ENCODE measurements around the gene SERPINA1. TPM values are rescaled to one million over a fixed set of nuclear protein-coding genes. Genes with fewer than 3 reads are reported as not detected.

The SERPINA1 gene
- total RNA-seq, 1 experiment from 2014 or later = not detected

DNA sequence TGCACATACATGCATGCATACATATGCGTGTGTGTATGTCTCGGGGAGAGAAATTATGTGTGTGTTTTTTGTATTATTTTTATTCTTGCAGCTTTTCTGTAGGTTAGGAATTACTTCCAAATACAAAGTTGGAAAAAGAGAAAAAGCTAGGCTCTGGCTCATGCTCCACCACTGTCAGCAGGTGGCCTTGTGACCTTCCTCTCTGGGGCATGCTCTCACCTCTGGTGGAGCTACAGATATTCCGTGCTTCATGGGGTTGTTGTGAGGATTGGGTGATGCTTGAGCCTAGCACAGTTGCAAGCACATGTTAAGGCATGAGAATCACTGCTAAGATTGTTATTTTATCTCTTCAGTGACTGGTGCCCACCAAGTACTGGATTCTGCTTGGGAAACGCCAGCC lies 58.5 kb downstream of the SERPINA1 start:
- no peak overlapping the region for H2BK20ac ChIP-seq (ENCODE audit: low read depth, low read length, poor library complexity, severe bottlenecking)

More for the DNA sequence above, 58.5 kb downstream of the SERPINA1 start:
- Mint-ChIP-seq H3K27ac (no peak overlapping the region), H3K4me3 (no peak overlapping the region), H3K36me3 (ENCODE audit: insufficient read depth in 1 of 3, low read depth in 3 of 3) (no peaks in the 10 kb centered on the region), H3K27me3 (ENCODE audit: low read depth) (no peaks in the 10 kb centered on the region), H3K9me3 (0 out of 5 replicates have a peak, but pooled peaks cover 0 to 3% of the 10 kb centered on the region in 2 experiments), H3K4me1 (peaks cover 2 to 4% of the 10 kb centered on the region in 2 experiments; a peak in 3 of 4 replicates)
- H3K9me3 ChIP-seq (ENCODE audit: control insufficient read depth, low read depth, low read length) = no peaks in the 10 kb centered on the region
- no peak overlapping the region for H2BK15ac ChIP-seq (ENCODE audit: low read depth, low read length)
- H2AK5ac ChIP-seq (ENCODE audit: insufficient read length, low read length) = no peak overlapping the region
- no peaks in the 10 kb centered on the region for H4K20me1 ChIP-seq (ENCODE audit: control insufficient read depth, insufficient read depth, insufficient read length)
- H4K91ac ChIP-seq (ENCODE audit: insufficient read length, low read depth, low read length) = no peak overlapping the region
- H3K18ac ChIP-seq (ENCODE audit: insufficient read length, low read depth, low read length) = no peak overlapping the region
- no peaks in the 10 kb centered on the region for H3K27me3 ChIP-seq (ENCODE audit: insufficient read depth, low read length)
- TF ChIP-seq, protein P1, sequence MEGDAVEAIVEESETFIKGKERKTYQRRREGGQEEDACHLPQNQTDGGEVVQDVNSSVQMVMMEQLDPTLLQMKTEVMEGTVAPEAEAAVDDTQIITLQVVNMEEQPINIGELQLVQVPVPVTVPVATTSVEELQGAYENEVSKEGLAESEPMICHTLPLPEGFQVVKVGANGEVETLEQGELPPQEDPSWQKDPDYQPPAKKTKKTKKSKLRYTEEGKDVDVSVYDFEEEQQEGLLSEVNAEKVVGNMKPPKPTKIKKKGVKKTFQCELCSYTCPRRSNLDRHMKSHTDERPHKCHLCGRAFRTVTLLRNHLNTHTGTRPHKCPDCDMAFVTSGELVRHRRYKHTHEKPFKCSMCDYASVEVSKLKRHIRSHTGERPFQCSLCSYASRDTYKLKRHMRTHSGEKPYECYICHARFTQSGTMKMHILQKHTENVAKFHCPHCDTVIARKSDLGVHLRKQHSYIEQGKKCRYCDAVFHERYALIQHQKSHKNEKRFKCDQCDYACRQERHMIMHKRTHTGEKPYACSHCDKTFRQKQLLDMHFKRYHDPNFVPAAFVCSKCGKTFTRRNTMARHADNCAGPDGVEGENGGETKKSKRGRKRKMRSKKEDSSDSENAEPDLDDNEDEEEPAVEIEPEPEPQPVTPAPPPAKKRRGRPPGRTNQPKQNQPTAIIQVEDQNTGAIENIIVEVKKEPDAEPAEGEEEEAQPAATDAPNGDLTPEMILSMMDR (conservative IDR thresholded peaks at IDR 0.05) = no peak
- H3K4me1 ChIP-seq (ENCODE audit: insufficient read depth, low read length) = no peaks in the 10 kb centered on the region
- no peak overlapping the region for H2BK120ac ChIP-seq (ENCODE audit: low read depth, low read length, poor library complexity, severe bottlenecking)
- no CpG with 5 or more reads among the region's 4 CpGs for WGBS (ENCODE audit: extremely low coverage, insufficient read length, low lambda C conversion rate)
- no peak overlapping the region for H4K8ac ChIP-seq (replicated peaks; ENCODE audit: insufficient read length, low read depth, low read length)
- no peak for DNase-seq
- no peak overlapping the region for H2AFZ ChIP-seq (ENCODE audit: low read length)
- H3K23ac ChIP-seq (ENCODE audit: insufficient read length, low read depth, low read length) = no peak overlapping the region
- no peak overlapping the region for H4K5ac ChIP-seq (ENCODE audit: insufficient read length, low read depth, low read length)
- H3K79me1 ChIP-seq (ENCODE audit: insufficient read depth, low read depth, low read length, poor library complexity, severe bottlenecking) = no peaks in the 10 kb centered on the region
- H3K14ac ChIP-seq (ENCODE audit: insufficient read depth, low read length) = no peak overlapping the region
- no peak overlapping the region for H3K27ac ChIP-seq (ENCODE audit: insufficient read length, low read depth, low read length)
- no peak overlapping the region for H2BK12ac ChIP-seq (ENCODE audit: insufficient read length, low read depth, low read length)
- H3K9ac ChIP-seq (ENCODE audit: extremely low read depth, insufficient read length, low read length) = no peak overlapping the region
- H3K79me2 ChIP-seq (ENCODE audit: insufficient read depth, low read length) = no peaks in the 10 kb centered on the region
- no peaks in the 10 kb centered on the region for H3K23me2 ChIP-seq (ENCODE audit: insufficient read length, low read depth, low read length, poor library complexity, severe bottlenecking)
- H2BK5ac ChIP-seq (ENCODE audit: insufficient read length, low read length) = no peak overlapping the region
- H3K4ac ChIP-seq (ENCODE audit: low read depth, low read length) = no peak overlapping the region
- no peak overlapping the region for H3K4me2 ChIP-seq (ENCODE audit: insufficient read depth, insufficient read length, low read length)
- H3K56ac ChIP-seq (ENCODE audit: insufficient read length, low read depth, low read length) = no peak overlapping the region
- no peak overlapping the region for H3T11ph ChIP-seq (ENCODE audit: low read length)

Measured in H9 (cell line).